Endothelial cell (in vitro differentiated cells): ENCODE measurements around the gene RNF111. TPM values are rescaled to one million over a fixed set of nuclear protein-coding genes. Genes with fewer than 3 reads are reported as not detected.

Experiments used
- DNase-seq: peaks from one replicate; pipeline ENCODE4 v3.0.0; 2021; ENCODE audit warnings: low spot score
- H3K27ac Mint-ChIP-seq: one replicate; pipeline ENCODE4 v1.8.0; 2021; ENCODE audit warnings: mixed read lengths, inconsistent platforms; ENCODE audit not compliant: unreplicated experiment
- H3K27me3 Mint-ChIP-seq: one replicate; pipeline ENCODE4 v1.8.0; 2021; ENCODE audit warnings: mild to moderate bottlenecking, moderate library complexity, mixed read lengths, inconsistent platforms; ENCODE audit not compliant: unreplicated experiment
- H3K36me3 Mint-ChIP-seq: one replicate; pipeline ENCODE4 v1.8.0; 2021; ENCODE audit warnings: mild to moderate bottlenecking, low read depth, mixed read lengths, inconsistent platforms; ENCODE audit not compliant: unreplicated experiment
- H3K4me1 Mint-ChIP-seq: one replicate; pipeline ENCODE4 v1.8.0; 2021; ENCODE audit warnings: mild to moderate bottlenecking, mixed read lengths, inconsistent platforms; ENCODE audit not compliant: unreplicated experiment
- H3K4me3 Mint-ChIP-seq: one replicate; pipeline ENCODE4 v1.8.0; 2021; ENCODE audit warnings: mild to moderate bottlenecking, mixed read lengths, inconsistent platforms; ENCODE audit not compliant: unreplicated experiment
- H3K9me3 Mint-ChIP-seq: one replicate; pipeline ENCODE4 v1.8.0; 2021; ENCODE audit warnings: mixed read lengths, inconsistent platforms; ENCODE audit not compliant: unreplicated experiment
- total RNA-seq: library from RNA; stranded (reverse); fragmentation: NEBNext Ultra II Directional; extraction: Animal tissue kit (Norgen Biotek cat#: 25700); gene quantifications from one replicate; pipeline ENCODE4 v1.2.1, GENCODE V29; 2021; ENCODE audit not compliant: unreplicated experiment
- TF ChIP-seq, protein P1 (sequence below): fragments of 200-600 bp; sonication (generic); IDR thresholded peaks from one replicate; pipeline ENCODE4 v1.5.0; 2021; ENCODE audit warnings: antibody characterized with exemption; ENCODE audit not compliant: unreplicated experiment

RNF111 gene
- total RNA-seq, 1 donor from 2014 or later: 53.4 TPM

DNA sequence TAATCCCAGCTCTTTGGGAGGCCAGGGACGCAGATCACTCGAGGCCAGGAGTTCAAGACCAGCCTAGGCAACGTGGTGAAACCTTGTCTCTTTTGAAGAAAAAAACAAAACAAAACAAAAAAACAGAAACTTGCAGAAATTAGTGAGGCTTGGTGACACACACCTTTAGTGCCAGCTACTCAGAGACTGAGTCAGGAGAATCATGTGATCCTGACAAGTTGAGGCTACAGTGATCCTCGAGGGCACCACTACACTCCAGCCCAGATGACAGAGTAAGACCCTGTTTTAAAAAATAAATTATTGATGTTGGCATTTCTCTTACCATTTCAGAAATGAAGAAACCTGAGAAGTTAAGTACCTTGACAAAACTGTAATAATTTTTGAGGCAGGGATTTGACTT, 72.9 kb downstream of the RNF111 start:
- TF ChIP-seq, protein P1, sequence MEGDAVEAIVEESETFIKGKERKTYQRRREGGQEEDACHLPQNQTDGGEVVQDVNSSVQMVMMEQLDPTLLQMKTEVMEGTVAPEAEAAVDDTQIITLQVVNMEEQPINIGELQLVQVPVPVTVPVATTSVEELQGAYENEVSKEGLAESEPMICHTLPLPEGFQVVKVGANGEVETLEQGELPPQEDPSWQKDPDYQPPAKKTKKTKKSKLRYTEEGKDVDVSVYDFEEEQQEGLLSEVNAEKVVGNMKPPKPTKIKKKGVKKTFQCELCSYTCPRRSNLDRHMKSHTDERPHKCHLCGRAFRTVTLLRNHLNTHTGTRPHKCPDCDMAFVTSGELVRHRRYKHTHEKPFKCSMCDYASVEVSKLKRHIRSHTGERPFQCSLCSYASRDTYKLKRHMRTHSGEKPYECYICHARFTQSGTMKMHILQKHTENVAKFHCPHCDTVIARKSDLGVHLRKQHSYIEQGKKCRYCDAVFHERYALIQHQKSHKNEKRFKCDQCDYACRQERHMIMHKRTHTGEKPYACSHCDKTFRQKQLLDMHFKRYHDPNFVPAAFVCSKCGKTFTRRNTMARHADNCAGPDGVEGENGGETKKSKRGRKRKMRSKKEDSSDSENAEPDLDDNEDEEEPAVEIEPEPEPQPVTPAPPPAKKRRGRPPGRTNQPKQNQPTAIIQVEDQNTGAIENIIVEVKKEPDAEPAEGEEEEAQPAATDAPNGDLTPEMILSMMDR: no peak
- no peaks in the 10 kb centered on the region for H3K27me3 Mint-ChIP-seq
- DNase-seq: no peak
- H3K36me3 Mint-ChIP-seq: peaks cover 28% of the 10 kb centered on the region
- no peak overlapping the region for H3K27ac Mint-ChIP-seq
- H3K4me1 Mint-ChIP-seq: peaks cover 7% of the 10 kb centered on the region
- H3K4me3 Mint-ChIP-seq: no peak overlapping the region
- no peaks in the 10 kb centered on the region for H3K9me3 Mint-ChIP-seq

DNA sequence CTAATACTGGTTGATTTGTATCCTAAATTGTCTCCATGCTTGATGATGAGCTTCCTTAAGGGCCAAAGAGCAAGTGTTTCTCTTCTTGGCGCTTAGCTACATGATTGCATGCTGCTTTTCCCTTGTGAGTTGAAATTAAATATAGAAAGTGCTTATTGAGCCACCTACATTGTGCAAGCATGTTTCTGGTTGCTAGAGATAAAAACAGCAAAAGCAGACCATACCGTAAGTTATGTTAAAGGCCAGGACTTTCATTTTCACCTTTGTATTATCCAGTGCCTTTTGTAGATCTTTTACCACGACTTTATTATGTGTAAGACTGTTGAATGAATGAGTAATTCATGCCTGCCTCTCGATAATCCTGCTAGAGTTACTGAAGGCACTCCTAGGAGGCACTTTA, 75.6 kb downstream of the RNF111 start:
- no peak overlapping the region for H3K27ac Mint-ChIP-seq
- peaks cover 49% of the 10 kb centered on the region for H3K36me3 Mint-ChIP-seq
- no peak overlapping the region for H3K4me3 Mint-ChIP-seq
- H3K9me3 Mint-ChIP-seq: no peaks in the 10 kb centered on the region
- TF ChIP-seq, protein P1: no peak
- no peak for DNase-seq
- no peaks in the 10 kb centered on the region for H3K27me3 Mint-ChIP-seq
- H3K4me1 Mint-ChIP-seq: peaks cover 11% of the 10 kb centered on the region

DNA sequence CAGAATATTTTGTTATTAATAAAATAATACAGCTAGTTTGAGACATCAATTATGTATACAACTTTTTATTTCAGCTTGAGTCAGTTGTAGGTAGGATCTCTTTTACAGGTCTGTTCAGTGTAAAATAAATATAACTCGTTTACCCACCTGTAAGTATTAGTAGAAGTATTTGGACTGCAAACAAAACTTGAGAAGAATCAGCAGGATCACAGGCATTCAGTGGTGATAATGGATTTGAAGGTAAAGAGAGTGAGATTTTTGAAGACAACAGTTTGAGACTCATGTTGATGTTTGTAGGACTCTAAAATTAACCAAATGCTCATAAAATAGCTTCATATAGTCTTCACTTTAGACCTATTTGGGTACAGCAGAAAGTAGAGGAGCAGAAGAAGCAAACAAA, 82.0 kb downstream of the RNF111 start:
- TF ChIP-seq, protein P1: no peak
- H3K27ac Mint-ChIP-seq: no peak overlapping the region
- peaks cover 66% of the 10 kb centered on the region for H3K36me3 Mint-ChIP-seq
- peaks cover 3% of the 10 kb centered on the region for H3K27me3 Mint-ChIP-seq
- DNase-seq: no peak
- no peaks in the 10 kb centered on the region for H3K9me3 Mint-ChIP-seq
- peaks cover 4% of the 10 kb centered on the region for H3K4me1 Mint-ChIP-seq
- no peak overlapping the region for H3K4me3 Mint-ChIP-seq

DNA sequence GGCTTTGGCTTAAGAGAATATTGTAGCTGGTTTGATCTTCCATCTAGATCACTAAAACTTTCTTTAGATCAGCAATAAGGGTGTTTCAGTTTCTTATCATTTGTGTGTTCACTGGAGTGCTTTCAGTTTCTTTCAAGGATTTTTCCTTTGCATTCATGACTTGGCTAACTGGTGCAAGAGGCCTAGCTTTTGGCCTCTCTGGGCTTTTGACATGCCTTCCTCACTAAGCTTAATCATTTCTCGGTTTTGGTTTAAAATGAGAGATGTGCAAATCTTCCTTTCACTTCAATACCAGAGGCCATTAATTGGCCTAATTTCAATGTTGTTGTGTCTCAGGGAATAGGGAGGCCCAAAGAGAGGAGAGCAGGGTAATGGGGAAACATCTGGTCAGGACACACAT, 87.1 kb downstream of the RNF111 start:
- H3K4me1 Mint-ChIP-seq: no peaks in the 10 kb centered on the region
- H3K4me3 Mint-ChIP-seq: no peak overlapping the region
- H3K36me3 Mint-ChIP-seq: peaks cover 38% of the 10 kb centered on the region
- H3K27me3 Mint-ChIP-seq: peaks cover 5% of the 10 kb centered on the region
- H3K27ac Mint-ChIP-seq: no peak overlapping the region
- TF ChIP-seq, protein P1: no peak
- no peaks in the 10 kb centered on the region for H3K9me3 Mint-ChIP-seq
- no peak for DNase-seq

- DNase-seq: no peak
- H3K27ac Mint-ChIP-seq: no peak overlapping the region
- H3K36me3 Mint-ChIP-seq: peaks cover 13% of the 10 kb centered on the region
- TF ChIP-seq, protein P1: no peak
- H3K27me3 Mint-ChIP-seq: no peaks in the 10 kb centered on the region
- H3K4me1 Mint-ChIP-seq: no peaks in the 10 kb centered on the region
- H3K4me3 Mint-ChIP-seq: no peak overlapping the region
- no peaks in the 10 kb centered on the region for H3K9me3 Mint-ChIP-seq
Observed at GRCh38 chr15:59087731-59088130, 100.3 kb downstream of the RNF111 start.
